ENCODE data around the gene SASH1.

Gene SASH1

GRCh38 chr6:148461986-148462577 is 119.4 kb downstream of the SASH1 start:
- DNase-seq: no peak

- DNase-seq: no peak
These were observed 121.0 kb downstream of the SASH1 start for GRCh38 chr6:148463671-148464070.

- DNase-seq: peak; percentile 75
These were observed 121.8 kb downstream of the SASH1 start for GRCh38 chr6:148464319-148465010.

- no peak for DNase-seq
These were observed 122.3 kb downstream of the SASH1 start for GRCh38 chr6:148465011-148465335.

- peak; percentile 15 for DNase-seq
These were observed 123.0 kb downstream of the SASH1 start for GRCh38 chr6:148465670-148466069.

GRCh38 chr6:148466158-148466557 is 123.5 kb downstream of the SASH1 start:
- no peak for DNase-seq

GRCh38 chr6:148467926-148468325 is 125.3 kb downstream of the SASH1 start:
- DNase-seq: no peak

- no peak for DNase-seq
These were observed 127.5 kb downstream of the SASH1 start for GRCh38 chr6:148470156-148470555.

- DNase-seq: no peak
These were observed 128.2 kb downstream of the SASH1 start for GRCh38 chr6:148470606-148471465.

GRCh38 chr6:148471624-148472159 is 129.1 kb downstream of the SASH1 start:
- DNase-seq: no peak

GRCh38 chr6:148472171-148473105 is 129.8 kb downstream of the SASH1 start:
- DNase-seq: no peak

GRCh38 chr6:148479497-148479896 is 136.9 kb downstream of the SASH1 start:
- no peak for DNase-seq

- DNase-seq: no peak
These were observed 144.8 kb downstream of the SASH1 start for GRCh38 chr6:148487461-148487860.

- no peak for DNase-seq
These were observed 149.1 kb downstream of the SASH1 start for GRCh38 chr6:148491638-148492251.

- DNase-seq: no peak
These were observed 150.1 kb downstream of the SASH1 start for GRCh38 chr6:148492654-148493290.

GRCh38 chr6:148493424-148493823 is 150.8 kb downstream of the SASH1 start:
- no peak for DNase-seq

- DNase-seq: no peak
These were observed 151.6 kb downstream of the SASH1 start for GRCh38 chr6:148494226-148494625.

GRCh38 chr6:148495029-148495428 is 152.4 kb downstream of the SASH1 start:
- DNase-seq: peak; percentile 54

GRCh38 chr6:148497257-148497656 is 154.6 kb downstream of the SASH1 start:
- no peak for DNase-seq

- DNase-seq: no peak
These were observed 155.1 kb downstream of the SASH1 start for GRCh38 chr6:148497717-148498116.

- DNase-seq: no peak
These were observed 157.8 kb downstream of the SASH1 start for GRCh38 chr6:148500402-148500801.

GRCh38 chr6:148501178-148501590 is 158.5 kb downstream of the SASH1 start:
- DNase-seq: no peak

All from MV-4-11 (cell line).